H9 (cell line): Measurements from ENCODE around the gene MYDGF. TPM values are rescaled to one million over a fixed set of nuclear protein-coding genes. Genes with fewer than 3 reads are reported as not detected.
A peak's percentile ranks its signal among the peaks of the same experiment; 100 is the strongest.

Experiments
- DNase-seq: peaks from one replicate; pipeline ENCODE4 v3.0.0-alpha.2; 2017
- H2AFZ ChIP-seq: one replicate; pipeline ENCODE4 v1.6.1; 2013; ENCODE audit warnings: mild to moderate bottlenecking, low read length, control low read depth, moderate library complexity
- H2AK5ac ChIP-seq: 2 replicates; pipeline ENCODE4 v1.6.1; 2013; ENCODE audit warnings: low read length, control low read depth, mixed read lengths; ENCODE audit not compliant: insufficient read length
- H2BK120ac ChIP-seq: one replicate; pipeline ENCODE4 v1.6.1; 2013; ENCODE audit warnings: low read depth, mild to moderate bottlenecking, low read length, control low read depth, inconsistent platforms; ENCODE audit not compliant: poor library complexity, severe bottlenecking
- H2BK12ac ChIP-seq: 2 replicates; pipeline ENCODE4 v1.6.1; 2013; ENCODE audit warnings: low read length, control low read depth, mixed read lengths, low read depth; ENCODE audit not compliant: insufficient read length
- H2BK15ac ChIP-seq: 2 replicates; pipeline ENCODE4 v1.6.1; 2013; ENCODE audit warnings: low read depth, low read length, control low read depth
- H2BK20ac ChIP-seq: one replicate; pipeline ENCODE4 v1.6.1; 2013; ENCODE audit warnings: low read depth, mild to moderate bottlenecking, low read length, control low read depth, inconsistent platforms; ENCODE audit not compliant: poor library complexity, severe bottlenecking
- H2BK5ac ChIP-seq: 2 replicates; pipeline ENCODE4 v1.6.1; 2013; ENCODE audit warnings: low read length, control low read depth, mixed read lengths; ENCODE audit not compliant: insufficient read length
- H3K14ac ChIP-seq: 2 replicates; pipeline ENCODE4 v1.6.1; 2013; ENCODE audit warnings: low read length, control low read depth; ENCODE audit not compliant: insufficient read depth
- H3K18ac ChIP-seq: 2 replicates; pipeline ENCODE4 v1.6.1; 2013; ENCODE audit warnings: low read depth, mild to moderate bottlenecking, mixed read lengths, low read length, control low read depth; ENCODE audit not compliant: insufficient read length
- H3K23ac ChIP-seq: 2 replicates; pipeline ENCODE4 v1.6.1; 2013; ENCODE audit warnings: low read length, control low read depth, mixed read lengths, low read depth; ENCODE audit not compliant: insufficient read length
- H3K23me2 ChIP-seq: 2 replicates; pipeline ENCODE4 v1.6.1; 2013; ENCODE audit warnings: low read depth, mild to moderate bottlenecking, mixed read lengths, low read length, control low read depth; ENCODE audit not compliant: insufficient read length, poor library complexity, severe bottlenecking
- H3K27ac ChIP-seq: 2 replicates; pipeline ENCODE4 v1.5.1; 2013; ENCODE audit warnings: low read length, control low read depth, mixed read lengths, low read depth; ENCODE audit not compliant: insufficient read length
- H3K27me3 ChIP-seq: 2 replicates; pipeline ENCODE4 v1.6.1; 2013; ENCODE audit warnings: low read length, control low read depth, inconsistent platforms; ENCODE audit not compliant: insufficient read depth
- H3K4ac ChIP-seq: 2 replicates; pipeline ENCODE4 v1.6.1; 2013; ENCODE audit warnings: low read depth, mild to moderate bottlenecking, control low read depth, inconsistent platforms, low read length, moderate library complexity
- H3K4me1 ChIP-seq: 2 replicates; pipeline ENCODE4 v1.6.1; 2013; ENCODE audit warnings: low read length, control low read depth, inconsistent platforms; ENCODE audit not compliant: insufficient read depth
- H3K4me2 ChIP-seq: 2 replicates; pipeline ENCODE4 v1.6.1; 2013; ENCODE audit warnings: low read length, control low read depth, mixed read lengths; ENCODE audit not compliant: insufficient read length, insufficient read depth
- H3K56ac ChIP-seq: 2 replicates; pipeline ENCODE4 v1.6.1; 2013; ENCODE audit warnings: low read depth, mild to moderate bottlenecking, mixed read lengths, low read length, control low read depth; ENCODE audit not compliant: insufficient read length
- H3K79me1 ChIP-seq: 2 replicates; pipeline ENCODE4 v1.6.1; 2013; ENCODE audit warnings: low read depth, mild to moderate bottlenecking, moderate library complexity, low read length, control low read depth, inconsistent platforms; ENCODE audit not compliant: insufficient read depth, poor library complexity, severe bottlenecking
- H3K79me2 ChIP-seq: 2 replicates; pipeline ENCODE4 v1.6.1; 2013; ENCODE audit warnings: low read length, control low read depth, inconsistent platforms; ENCODE audit not compliant: insufficient read depth
- H3K9ac ChIP-seq: 2 replicates; pipeline ENCODE4 v1.6.1; 2013; ENCODE audit warnings: low read length, control low read depth, mixed read lengths; ENCODE audit not compliant: insufficient read length; ENCODE audit errors: extremely low read depth
- H3K9me3 ChIP-seq: one replicate; pipeline ENCODE4 v1.6.1; 2013; ENCODE audit warnings: low read depth, low read length, inconsistent platforms; ENCODE audit not compliant: control insufficient read depth
- H3T11ph ChIP-seq: one replicate; pipeline ENCODE4 v1.6.1; 2013; ENCODE audit warnings: mild to moderate bottlenecking, low read length, control low read depth, inconsistent platforms
- H4K20me1 ChIP-seq: one replicate; pipeline ENCODE4 v1.6.1; 2013; ENCODE audit not compliant: control insufficient read depth, insufficient read length, insufficient read depth
- H4K5ac ChIP-seq: 2 replicates; pipeline ENCODE4 v1.6.1; 2013; ENCODE audit warnings: low read depth, mild to moderate bottlenecking, mixed read lengths, low read length, control low read depth; ENCODE audit not compliant: insufficient read length
- H4K8ac ChIP-seq: replicated peaks from 2 replicates; pipeline ENCODE4 v1.6.1; 2013; ENCODE audit warnings: low read length, control low read depth, mixed read lengths, low read depth; ENCODE audit not compliant: insufficient read length
- H4K91ac ChIP-seq: 2 replicates; pipeline ENCODE4 v1.6.1; 2013; ENCODE audit warnings: low read depth, mild to moderate bottlenecking, moderate library complexity, mixed read lengths, low read length, control low read depth; ENCODE audit not compliant: insufficient read length
- H3K27ac Mint-ChIP-seq, 3 experiments: 2 replicates in 2 of 3; 3 replicates in 1 of 3; pipeline ENCODE4 v1.8.0; 2020 to 2021; ENCODE audit warnings: mixed read lengths in 3 of 3, mild to moderate bottlenecking in 1 of 3, moderate library complexity in 1 of 3
- H3K27me3 Mint-ChIP-seq: 2 replicates; pipeline ENCODE4 v1.8.0; 2021; ENCODE audit warnings: low read depth, mild to moderate bottlenecking, moderate library complexity, mixed read lengths
- H3K36me3 Mint-ChIP-seq, 3 experiments: 2 replicates in 2 of 3; 3 replicates in 1 of 3; pipeline ENCODE4 v1.8.0; 2020 to 2021; ENCODE audit warnings: low read depth in 3 of 3, mixed read lengths in 3 of 3; ENCODE audit not compliant: insufficient read depth in 1 of 3
- H3K4me1 Mint-ChIP-seq, 2 experiments: 2 replicates each; pipeline ENCODE4 v1.8.0; 2020; ENCODE audit warnings: mixed read lengths in 2 of 2
- H3K4me3 Mint-ChIP-seq, 2 experiments: 2 replicates in 1 of 2; 3 replicates in 1 of 2; pipeline ENCODE4 v1.8.0; 2020 to 2021; ENCODE audit warnings: mild to moderate bottlenecking in 2 of 2, mixed read lengths in 2 of 2, moderate library complexity in 1 of 2
- H3K9me3 Mint-ChIP-seq, 2 experiments: 2 replicates in 1 of 2; 3 replicates in 1 of 2; pipeline ENCODE4 v1.8.0; 2020; ENCODE audit warnings: mild to moderate bottlenecking in 2 of 2, mixed read lengths in 2 of 2, moderate library complexity in 1 of 2
- CTCF ChIP-seq: fragments of 200-600 bp; sonication (generic); conservative IDR thresholded peaks from 3 replicates; pipeline ENCODE4 v1.8.0; 2021; ENCODE audit warnings: antibody characterized with exemption, mild to moderate bottlenecking
- WGBS: extraction: QIAGEN DNeasy Blood & Tissue Kit; methylation state at CpG from one replicate; pipeline ENCODE4 v1.1.7; 2013; ENCODE audit warnings: missing lambda C conversion rate, low lambda C conversion rate, mixed read lengths; ENCODE audit not compliant: insufficient read length; ENCODE audit errors: extremely low coverage; 5-methylcytosine and 5-hydroxymethylcytosine counted together
- total RNA-seq: library from RNA; stranded (reverse); gene quantifications from 2 replicates; pipeline ENCODE4 v1.2.1, GENCODE V29; 2021

The MYDGF gene
- total RNA-seq, 1 experiment from 2014 or later = 43.4 TPM

- Histone ChIP-seq H2BK15ac (no peak overlapping the region), H3K56ac (no peak overlapping the region), H2BK12ac (no peak overlapping the region), H3T11ph (no peak overlapping the region), H3K23ac (no peak overlapping the region), H3K4ac (no peak overlapping the region), H4K20me1 (no peaks in the 10 kb centered on the region), H3K14ac (no peak overlapping the region), H3K9me3 (no peaks in the 10 kb centered on the region), H4K91ac (no peak overlapping the region), H3K27ac (no peak overlapping the region), H3K79me1 (no peaks in the 10 kb centered on the region), H2BK20ac (no peak overlapping the region), H3K4me1 (no peaks in the 10 kb centered on the region), H2BK5ac (no peak overlapping the region), H3K27me3 (no peaks in the 10 kb centered on the region), H4K5ac (no peak overlapping the region), H2BK120ac (no peak overlapping the region), H4K8ac (no peak overlapping the region), H3K4me2 (peak overlapping the region; percentile 34), H2AK5ac (no peak overlapping the region), H3K79me2 (no peaks in the 10 kb centered on the region), H3K18ac (no peak overlapping the region), H3K23me2 (peaks cover 13% of the 10 kb centered on the region), H3K9ac (no peak overlapping the region), H2AFZ (no peak overlapping the region)
- DNase-seq = no peak
- no CpG with 5 or more reads among the region's 8 CpGs for WGBS
- Mint-ChIP-seq H3K27me3 (peaks cover 36% of the 10 kb centered on the region), H3K27ac (no peak overlapping the region), H3K4me3 (peak overlapping the region in 1 of 2 experiments; percentile 73; a peak in 1 of 5 replicates), H3K36me3 (no peaks in the 10 kb centered on the region), H3K9me3 (peaks cover 0 to 3% of the 10 kb centered on the region in 2 experiments; a peak in 2 of 5 replicates), H3K4me1 (peaks cover 10 to 20% of the 10 kb centered on the region in 2 experiments)
- no peak for TF ChIP-seq CTCF
These were observed 33.4 kb downstream of the MYDGF start for GRCh38 chr19:4636761-4637160.
